ENCODE data around the gene COX19. TPM values are rescaled to one million over a fixed set of nuclear protein-coding genes. Genes with fewer than 3 reads are reported as not detected.

COX19 gene
- total and polyA plus RNA-seq, 2 of the 13 experiments (the other 11 are each of a cell fraction or from before 2014, with no cell fraction given) = 11.5 to 21.7 TPM

- no peak for TF ChIP-seq ZXDC (CRISPR knock-in tag; IDR thresholded peaks at IDR 0.05)
- TF ChIP-seq ZNF761 (CRISPR knock-in tag; conservative IDR thresholded peaks at IDR 0.05) = no peak
- TF ChIP-seq ZZZ3 (CRISPR knock-in tag; IDR thresholded peaks at IDR 0.05; ENCODE audit: borderline replicate concordance) = no peak
- TF ChIP-seq ATF1 (CRISPR knock-in tag; IDR thresholded peaks at IDR 0.05) = no peak
- TF ChIP-seq MBNL3 (CRISPR knock-in tag; conservative IDR thresholded peaks at IDR 0.05) = no peak
- no peak for TF ChIP-seq MZF1 (CRISPR knock-in tag; IDR thresholded peaks at IDR 0.05; ENCODE audit: borderline replicate concordance)
- peak; percentile 75 for TF ChIP-seq ZNF18 (CRISPR knock-in tag; IDR thresholded peaks at IDR 0.05; ENCODE audit: insufficient replicate concordance)
- peak; percentile 62 for TF ChIP-seq RARA (CRISPR knock-in tag; IDR thresholded peaks at IDR 0.05)
- TF ChIP-seq ZFAT (CRISPR knock-in tag; conservative IDR thresholded peaks at IDR 0.05) = no peak
- no peak for TF ChIP-seq ZFP62 (CRISPR knock-in tag; IDR thresholded peaks at IDR 0.05)
- TF ChIP-seq NR2F1 (CRISPR knock-in tag; IDR thresholded peaks at IDR 0.05) = no peak
- TF ChIP-seq ZNF407 (CRISPR knock-in tag; IDR thresholded peaks at IDR 0.05; ENCODE audit: not compliant biosample characterization) = no peak
- TF ChIP-seq MBD4 (IDR thresholded peaks at IDR 0.05; ENCODE audit: borderline replicate concordance, low read length) = no peak
- no peak for TF ChIP-seq ZNF101 (CRISPR knock-in tag; IDR thresholded peaks at IDR 0.05; ENCODE audit: borderline replicate concordance, low read depth)
- TF ChIP-seq JUNB (CRISPR knock-in tag; IDR thresholded peaks at IDR 0.05; ENCODE audit: borderline replicate concordance) = no peak
- TF ChIP-seq ZNF296 (CRISPR knock-in tag; conservative IDR thresholded peaks at IDR 0.05) = no peak
- TF ChIP-seq ZNF354B (CRISPR knock-in tag; IDR thresholded peaks at IDR 0.05) = no peak
- 0 out of 2 replicates have a peak, but pooled peaks have one; percentile 20 for TF ChIP-seq ZKSCAN5 (CRISPR knock-in tag; IDR thresholded peaks at IDR 0.05)
These were observed 15.0 kb downstream of the COX19 start (continued) for GRCh38 chr7:960269-960871.
